HG02943 (cell line): ENCODE measurements around the gene PGBD4.
"Not testable (repeated sequence)": the region's sequence is repeated elsewhere in the genome, so short reads cannot be mapped to it uniquely, and the experiment has no call there.

ENCODE experiments used
- ATAC-seq: cut with Tn5 transposase; IDR thresholded peaks from one replicate; pipeline ENCODE4 v1.9.1; 2021; ENCODE audit warnings: mild to moderate bottlenecking, low read depth, moderate library complexity; ENCODE audit not compliant: unreplicated experiment

Gene PGBD4

GRCh38 chr15:34111488-34111887, 9.6 kb downstream of the PGBD4 start:
- no peak for ATAC-seq

DNA sequence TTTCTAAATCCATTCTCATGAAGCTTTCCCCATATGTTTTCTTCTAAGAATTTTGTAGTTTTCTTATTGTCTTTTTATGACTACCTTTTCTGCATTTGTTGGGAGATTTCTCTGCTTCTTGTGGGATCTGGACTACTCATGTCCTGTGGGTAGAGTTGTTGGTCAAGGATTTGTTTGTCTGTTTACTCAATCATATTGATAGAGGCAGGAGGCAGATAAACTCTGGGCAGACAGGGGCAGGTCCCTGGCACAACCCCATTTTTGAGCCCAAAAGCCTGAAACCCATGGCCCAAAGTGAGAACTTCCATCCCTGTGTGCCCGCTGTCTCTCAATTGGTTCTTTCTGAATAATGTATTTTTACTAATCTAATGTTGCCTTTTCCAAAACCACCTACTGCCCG, 12.3 kb downstream of the PGBD4 start:
- ATAC-seq, result no peak

- ATAC-seq, result no peak
Observed at GRCh38 chr15:34114739-34115138, 12.9 kb downstream of the PGBD4 start.

- no peak for ATAC-seq
Observed at GRCh38 chr15:34116620-34117019, 14.7 kb downstream of the PGBD4 start.

DNA sequence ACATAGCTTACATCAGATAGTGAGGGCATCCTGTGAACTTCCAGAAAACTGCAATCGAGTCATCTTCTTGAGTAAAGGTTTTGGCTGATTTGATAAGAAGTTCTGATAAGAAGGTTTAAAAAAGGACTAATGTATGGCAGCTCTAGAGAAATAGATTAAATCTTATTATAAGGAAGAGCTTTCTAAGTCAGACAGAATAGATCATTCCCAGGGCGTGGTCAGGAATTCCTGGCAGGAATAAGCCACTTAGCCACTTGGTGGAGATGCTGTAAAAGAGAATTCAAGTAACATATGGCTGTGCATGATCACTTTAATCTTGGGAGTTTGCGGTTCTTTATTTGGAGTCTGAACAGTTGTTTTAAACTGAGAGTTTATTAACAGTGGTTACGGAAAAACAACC, 17.4 kb downstream of the PGBD4 start:
- no peak for ATAC-seq

- not testable (repeated sequence) for ATAC-seq
Observed at GRCh38 chr15:34120420-34120819, 18.5 kb downstream of the PGBD4 start.

DNA sequence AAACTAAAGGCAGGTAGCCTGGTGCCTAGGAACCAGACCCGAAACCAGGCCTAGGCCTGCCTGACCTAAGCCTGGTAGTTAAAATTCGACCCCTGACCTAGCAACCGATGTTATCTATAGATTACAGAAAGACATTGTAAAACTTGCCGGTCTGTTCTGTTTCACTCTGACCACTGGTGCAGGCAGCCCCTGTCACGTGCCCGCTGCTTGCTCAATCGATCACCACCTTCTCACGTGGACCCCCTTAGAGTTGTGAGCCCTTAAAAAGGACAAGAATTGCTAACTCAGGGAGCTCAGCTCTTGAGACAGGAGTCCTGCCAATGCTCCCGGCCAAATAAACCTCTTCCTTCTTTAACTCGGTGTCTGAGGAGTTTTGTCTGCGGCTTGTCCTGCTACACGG, 19.9 kb downstream of the PGBD4 start:
- not testable (repeated sequence) for ATAC-seq

DNA sequence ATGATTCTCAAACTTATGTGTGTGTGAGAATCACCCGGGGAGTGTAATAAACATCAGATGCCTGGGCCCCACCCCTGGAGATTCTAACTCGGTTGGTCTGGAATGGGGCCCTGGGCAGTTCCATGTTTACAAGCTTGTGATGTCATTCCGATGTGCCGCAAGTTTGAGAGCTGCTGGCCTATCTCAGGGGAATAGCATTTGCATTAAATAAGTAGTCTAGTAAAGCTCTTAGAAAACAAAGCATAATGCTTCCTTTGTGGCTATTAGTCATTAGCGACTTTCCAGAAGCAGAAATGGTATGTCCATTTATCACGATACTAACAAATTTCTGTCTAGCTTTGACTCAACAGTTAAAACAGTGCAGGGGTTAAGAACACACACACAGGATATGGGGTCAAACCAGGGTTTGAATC, 20.9 kb downstream of the PGBD4 start:
- no peak for ATAC-seq

DNA sequence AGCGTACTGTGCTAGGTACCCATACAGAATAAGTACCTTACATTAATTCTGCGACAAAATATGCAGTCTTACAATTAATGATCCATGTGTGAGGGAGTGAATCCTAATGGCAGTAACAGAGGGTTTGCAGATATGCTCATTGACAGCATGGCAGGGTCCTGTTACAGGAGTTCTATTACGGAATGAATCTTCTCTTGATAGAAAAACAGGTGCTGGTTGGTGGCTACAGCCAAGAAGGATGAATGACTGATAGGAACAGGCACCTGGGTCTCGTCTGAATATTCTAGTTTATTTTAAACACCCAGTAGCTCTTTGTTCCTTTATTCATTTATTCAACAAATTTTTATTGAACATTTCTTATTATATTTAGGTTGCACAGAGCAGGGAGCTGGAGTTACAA, 22.8 kb downstream of the PGBD4 start:
- ATAC-seq, result no peak

DNA sequence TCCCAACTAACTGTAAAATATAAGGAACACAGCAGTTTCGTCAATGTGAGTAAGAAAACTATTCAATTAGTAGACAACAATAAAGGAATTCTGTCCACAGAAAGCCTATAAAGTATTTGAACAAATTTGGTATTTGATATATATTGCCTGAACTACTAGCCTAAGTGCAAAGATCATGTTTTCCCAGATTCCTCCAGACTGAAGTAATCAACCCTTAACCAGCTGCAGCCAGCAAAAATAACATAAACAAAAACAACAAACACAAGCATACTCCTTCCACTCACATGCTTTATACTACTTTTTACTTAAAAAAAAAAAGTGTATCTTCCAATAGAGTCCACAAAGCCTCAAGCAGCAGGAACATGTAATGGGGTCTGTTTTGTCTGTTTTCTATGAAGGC, 24.1 kb downstream of the PGBD4 start:
- no peak for ATAC-seq

GRCh38 chr15:34126522-34126921, 24.6 kb downstream of the PGBD4 start:
- no peak for ATAC-seq

DNA sequence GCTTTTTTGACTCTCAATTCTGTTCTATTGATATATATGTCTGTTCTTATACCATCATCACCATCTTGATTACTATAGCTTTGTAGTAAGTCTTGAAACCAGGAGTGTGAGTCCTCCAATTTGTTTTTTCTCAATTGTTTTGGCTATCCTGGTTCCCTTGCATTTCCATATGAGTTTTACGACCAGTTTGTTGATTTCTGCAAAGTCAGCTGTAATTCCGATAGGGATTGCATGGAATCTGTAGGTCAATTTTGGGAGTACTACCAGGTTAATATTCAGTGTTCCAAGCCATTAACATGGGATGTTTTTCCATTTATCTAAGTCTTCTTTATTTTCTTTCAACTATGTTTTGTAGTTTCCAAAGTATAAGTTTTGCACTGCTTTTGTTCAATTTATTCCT, 27.0 kb downstream of the PGBD4 start:
- no peak for ATAC-seq

DNA sequence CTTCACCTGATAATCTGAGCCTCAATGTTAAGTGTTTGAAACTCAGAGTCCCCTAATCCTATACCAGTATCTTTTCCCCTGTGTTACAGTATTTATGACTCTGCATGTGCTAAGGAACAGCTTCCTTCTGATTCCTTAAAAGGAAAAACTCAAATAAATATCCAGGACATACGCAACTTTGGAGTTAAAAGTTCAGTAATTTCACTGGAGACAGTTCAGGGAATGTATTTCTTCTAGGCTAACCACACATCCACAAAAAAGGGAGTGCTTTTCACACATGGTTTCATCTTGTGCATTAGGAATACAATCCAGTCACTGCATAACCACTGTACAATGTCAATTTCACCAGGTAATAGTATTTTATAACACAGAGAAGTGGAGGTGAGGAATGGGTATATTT, 31.0 kb downstream of the PGBD4 start:
- no peak for ATAC-seq

DNA sequence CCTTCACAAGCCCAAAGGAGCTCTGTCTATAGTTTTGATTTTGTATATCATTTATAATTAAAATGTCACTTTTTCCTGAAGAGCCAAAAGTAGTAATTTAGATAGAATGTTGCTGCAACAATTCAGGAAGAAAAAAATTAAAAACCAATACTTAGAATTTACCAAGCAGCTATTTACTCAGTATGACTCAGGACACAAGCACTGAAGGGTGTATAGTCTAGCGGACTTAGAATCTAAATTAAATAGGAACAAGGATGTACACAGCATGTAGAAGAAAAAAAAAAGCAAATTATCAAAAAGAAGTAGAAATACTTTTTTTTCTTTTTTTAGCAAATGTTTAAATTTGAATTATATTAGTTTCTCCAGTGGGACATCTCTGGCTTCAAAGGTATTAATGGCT, 31.6 kb downstream of the PGBD4 start:
- ATAC-seq, result no peak

GRCh38 chr15:34147371-34148140, 45.7 kb downstream of the PGBD4 start:
- ATAC-seq, result no peak

GRCh38 chr15:34154725-34155204, 52.9 kb downstream of the PGBD4 start:
- no peak for ATAC-seq

DNA sequence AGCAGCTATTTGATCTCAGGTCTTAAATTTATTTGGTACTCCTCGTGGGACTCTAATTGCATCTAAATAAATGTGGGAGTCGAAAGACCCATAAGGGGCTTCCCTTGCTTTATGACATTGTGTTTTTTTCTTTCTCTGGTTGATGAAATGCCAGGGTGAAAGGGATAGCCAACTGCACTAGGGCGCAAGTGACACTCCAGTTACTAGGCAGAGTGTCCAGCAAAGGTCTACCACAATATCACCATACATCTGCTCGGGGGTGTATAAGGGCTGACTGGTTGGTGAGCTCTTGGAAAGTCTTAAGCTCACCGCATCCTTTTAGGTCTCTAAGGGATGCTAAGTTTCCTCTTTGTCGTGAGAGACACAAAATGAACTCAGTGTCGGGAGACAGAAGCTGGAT, 54.0 kb downstream of the PGBD4 start:
- no peak for ATAC-seq
